NT2/D1 (cell line): Measurements from ENCODE around the gene SAMD10.
"Not testable (repeated sequence)": the region's sequence is repeated elsewhere in the genome, so short reads cannot be mapped to it uniquely, and the experiment has no call there.

Experiments
- DNase-seq: peaks from one replicate; pipeline ENCODE4 v3.0.0-alpha.2; 2011; ENCODE audit warnings: low read depth, low spot score
- H3K27me3 ChIP-seq: 2 replicates; pipeline ENCODE4 v1.6.0; 2011; ENCODE audit warnings: mild to moderate bottlenecking; ENCODE audit not compliant: insufficient read length, insufficient read depth
- H3K36me3 ChIP-seq: 2 replicates; pipeline ENCODE4 v1.6.1; 2011; ENCODE audit warnings: mild to moderate bottlenecking, low read length, mixed read lengths; ENCODE audit not compliant: insufficient read depth, insufficient read length
- H3K4me1 ChIP-seq: 2 replicates; pipeline ENCODE4 v1.5.1; 2011; ENCODE audit not compliant: insufficient read depth, insufficient read length
- H3K4me3 ChIP-seq: 2 replicates; pipeline ENCODE4 v1.5.1; 2011; ENCODE audit warnings: low read depth; ENCODE audit not compliant: insufficient read length
- H3K9ac ChIP-seq: 2 replicates; pipeline ENCODE4 v1.6.0; 2011; ENCODE audit warnings: low read depth; ENCODE audit not compliant: insufficient read length
- H3K9me3 ChIP-seq: 2 replicates; pipeline ENCODE4 v1.5.1; 2011; ENCODE audit warnings: mild to moderate bottlenecking, low read length; ENCODE audit not compliant: insufficient read depth
- SUZ12 ChIP-seq: IDR thresholded peaks from 2 replicates; pipeline ENCODE4 v1.6.1; 2011; ENCODE audit not compliant: insufficient read length, insufficient read depth; ENCODE audit errors: extremely low read depth
- YY1 ChIP-seq: IDR thresholded peaks from 2 replicates; pipeline ENCODE4 v1.6.1; 2011; ENCODE audit not compliant: insufficient read length, insufficient read depth
- ZNF274 ChIP-seq: IDR thresholded peaks from 2 replicates; pipeline ENCODE4 v1.6.1; 2011; ENCODE audit warnings: mild to moderate bottlenecking, low read depth, low read length

SAMD10 gene

DNA sequence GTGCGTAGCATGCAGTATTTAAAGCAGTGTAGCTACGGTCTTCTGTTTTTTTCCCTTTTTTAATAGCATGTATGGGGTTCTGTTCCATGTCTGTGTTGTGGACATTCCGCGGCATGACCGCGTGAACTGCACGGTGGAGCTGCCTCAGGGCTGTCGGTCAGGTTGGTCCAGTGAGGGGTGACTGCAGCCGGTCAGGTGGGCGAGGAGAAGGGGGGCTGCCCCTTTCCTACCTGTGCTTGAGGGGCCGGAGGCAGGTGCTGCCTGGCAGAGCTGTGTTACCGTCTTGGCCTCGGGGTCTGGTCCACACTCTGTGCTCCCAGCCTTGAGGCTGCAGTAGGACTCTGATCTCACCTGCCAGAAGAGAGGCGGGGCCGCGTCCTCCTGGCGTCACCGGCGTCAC lies 47.7 kb downstream of the SAMD10 start:
- TF ChIP-seq ZNF274: no peak
- TF ChIP-seq YY1: no peak
- no peak for TF ChIP-seq SUZ12
- Histone ChIP-seq H3K4me3 (no peak overlapping the region), H3K27me3 (no peaks in the 10 kb centered on the region), H3K9me3 (no peaks in the 10 kb centered on the region), H3K9ac (no peak overlapping the region), H3K4me1 (no peaks in the 10 kb centered on the region), H3K36me3 (peaks cover 92% of the 10 kb centered on the region)
- no peak for DNase-seq

DNA sequence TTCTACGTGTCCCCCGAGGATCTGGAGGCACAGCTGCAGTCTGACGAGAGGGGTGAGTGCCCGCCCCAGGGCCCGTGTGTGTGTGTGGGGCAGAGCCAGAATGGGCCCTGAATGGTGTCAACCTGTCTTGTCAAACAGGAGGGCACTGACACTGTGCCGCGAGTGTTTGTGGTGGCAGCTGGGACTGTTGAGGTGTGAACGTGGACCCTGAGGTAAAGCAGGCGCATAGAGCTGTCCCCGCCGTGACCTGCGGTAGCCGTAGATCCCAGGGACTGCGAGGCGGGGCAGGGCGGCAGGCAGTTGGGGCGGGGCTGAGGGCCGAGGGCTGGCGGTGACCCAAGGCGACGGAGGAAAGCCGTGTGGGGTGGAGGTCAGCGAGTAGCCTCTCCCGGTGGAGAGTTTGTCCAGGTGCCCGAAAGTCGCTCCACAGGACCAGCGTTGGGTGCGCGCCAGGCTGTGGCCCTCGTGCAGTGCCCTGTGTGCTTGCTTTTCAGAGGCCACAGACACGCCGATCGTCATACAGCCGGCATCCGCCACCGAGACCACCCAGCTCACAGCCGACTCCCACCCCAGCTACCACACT lies 48.4 kb downstream of the SAMD10 start:
- no peak for DNase-seq
- no peak overlapping the region for H3K4me3 ChIP-seq
- peaks cover 92% of the 10 kb centered on the region for H3K36me3 ChIP-seq
- no peaks in the 10 kb centered on the region for H3K9me3 ChIP-seq
- no peaks in the 10 kb centered on the region for H3K4me1 ChIP-seq
- H3K9ac ChIP-seq: no peak overlapping the region
- TF ChIP-seq ZNF274 (no peak), SUZ12 (no peak), YY1 (no peak)
- H3K27me3 ChIP-seq: no peaks in the 10 kb centered on the region

DNA sequence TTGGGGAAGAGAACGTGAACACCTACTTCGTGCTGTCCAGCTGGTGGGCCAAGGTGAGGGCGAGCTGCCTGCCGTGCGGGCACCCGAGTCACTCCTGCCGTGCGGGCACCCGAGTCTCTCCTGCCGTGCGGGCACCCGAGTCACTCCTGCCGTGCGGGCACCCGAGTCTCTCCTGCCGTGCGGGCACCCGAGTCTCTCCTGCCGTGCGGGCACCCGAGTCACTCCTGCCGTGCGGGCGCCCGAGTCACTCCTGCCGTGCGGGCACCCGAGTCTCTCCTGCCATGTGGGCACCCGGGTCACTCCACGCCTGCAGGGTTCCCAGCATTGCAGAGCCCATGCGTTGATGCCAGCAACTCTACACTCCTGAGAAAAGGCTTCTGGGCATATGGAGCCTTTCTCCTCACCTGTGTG lies 50.0 kb downstream of the SAMD10 start:
- not testable (repeated sequence) for H3K4me3 ChIP-seq, H3K9ac ChIP-seq, DNase-seq, H3K27me3 ChIP-seq, H3K4me1 ChIP-seq, H3K9me3 ChIP-seq
- peaks cover 76% of the 10 kb centered on the region for H3K36me3 ChIP-seq

DNA sequence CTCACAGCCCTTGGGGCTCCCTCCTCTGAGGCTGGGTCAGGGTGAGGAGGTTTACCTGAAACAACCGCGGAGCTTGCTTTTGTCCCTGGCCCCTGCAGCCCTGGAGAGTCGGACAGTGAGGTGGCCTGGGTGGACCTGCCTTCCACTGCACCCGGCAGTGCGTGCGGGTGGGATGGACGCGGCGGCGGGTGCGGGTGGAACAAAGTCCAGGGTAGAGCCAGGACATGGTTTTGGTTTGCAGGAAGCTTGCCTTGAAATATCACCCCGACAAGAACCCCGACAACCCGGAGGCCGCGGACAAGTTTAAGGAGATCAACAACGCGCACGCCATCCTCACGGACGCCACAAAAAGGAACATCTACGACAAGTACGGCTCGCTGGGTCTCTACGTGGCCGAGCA lies 50.4 kb downstream of the SAMD10 start:
- TF ChIP-seq SUZ12: no peak
- no peak for TF ChIP-seq YY1
- no peak for TF ChIP-seq ZNF274
- Histone ChIP-seq H3K4me3 (no peak overlapping the region), H3K9me3 (no peaks in the 10 kb centered on the region), H3K36me3 (peaks cover 73% of the 10 kb centered on the region), H3K9ac (no peak overlapping the region), H3K27me3 (no peaks in the 10 kb centered on the region), H3K4me1 (no peaks in the 10 kb centered on the region)
- DNase-seq: no peak

DNA sequence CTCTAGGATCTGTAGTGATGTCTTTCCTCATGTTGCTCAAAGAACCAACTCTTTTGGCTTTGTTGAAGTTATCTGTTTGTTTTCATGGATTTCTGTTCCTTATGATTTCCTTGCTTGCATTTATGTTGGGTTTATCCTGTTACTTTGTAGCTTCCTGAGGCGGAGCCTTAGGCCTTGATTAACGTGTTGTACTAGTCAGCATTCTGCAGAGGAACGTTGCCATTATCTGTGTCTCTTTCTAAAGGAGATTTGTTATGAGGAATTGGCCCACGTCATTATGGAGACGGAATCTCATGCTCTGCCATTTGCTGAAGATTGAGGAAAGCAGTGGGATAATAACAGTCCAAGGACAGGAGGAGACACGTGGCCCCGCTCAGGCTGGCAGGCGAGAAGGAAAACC lies 53.1 kb downstream of the SAMD10 start:
- no peak for TF ChIP-seq SUZ12
- no peak for TF ChIP-seq YY1
- no peak for TF ChIP-seq ZNF274
- H3K4me1 ChIP-seq: no peaks in the 10 kb centered on the region
- no peaks in the 10 kb centered on the region for H3K9me3 ChIP-seq
- no peak for DNase-seq
- H3K36me3 ChIP-seq: peaks cover 55% of the 10 kb centered on the region
- no peak overlapping the region for H3K4me3 ChIP-seq
- no peak overlapping the region for H3K9ac ChIP-seq
- H3K27me3 ChIP-seq: no peaks in the 10 kb centered on the region

DNA sequence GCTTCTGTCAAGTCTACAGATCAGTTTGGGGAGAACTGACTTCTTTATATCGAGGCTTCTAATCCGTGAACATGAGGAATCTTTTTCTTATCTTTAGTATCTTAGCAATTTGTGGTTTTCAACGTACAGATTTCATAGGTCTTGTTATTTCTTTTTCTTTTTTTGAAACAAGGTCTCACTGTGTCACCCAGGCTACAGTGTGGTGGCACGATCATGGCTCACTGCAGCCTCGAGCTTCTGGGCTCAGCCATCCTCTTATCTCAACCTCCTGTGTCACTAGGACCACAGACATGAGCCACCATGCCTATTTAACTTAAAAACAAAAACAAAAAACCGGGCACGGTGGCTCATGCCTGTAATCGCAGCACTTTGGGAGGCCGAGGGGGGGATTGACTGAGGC lies 55.2 kb downstream of the SAMD10 start:
- TF ChIP-seq ZNF274 (no peak), SUZ12 (no peak), YY1 (no peak)
- no peaks in the 10 kb centered on the region for H3K9me3 ChIP-seq
- H3K4me1 ChIP-seq: no peaks in the 10 kb centered on the region
- H3K36me3 ChIP-seq: peaks cover 43% of the 10 kb centered on the region
- H3K9ac ChIP-seq: no peak overlapping the region
- no peak overlapping the region for H3K4me3 ChIP-seq
- H3K27me3 ChIP-seq: no peaks in the 10 kb centered on the region
- DNase-seq: no peak
